Neural cell (in vitro differentiated cells): ENCODE measurements around the gene CYP4F22. TPM values are rescaled to one million over a fixed set of nuclear protein-coding genes. Genes with fewer than 3 reads are reported as not detected.

Experiments
- H2AFZ ChIP-seq: fragments of 200-600, 300-800 bp; sonication (generic), shearing (Covaris generic); 2 replicates; pipeline ENCODE4 v1.6.0; 2014; ENCODE audit warnings: low read depth, mild to moderate bottlenecking, antibody characterized with exemption, low read length, moderate library complexity
- H3F3A ChIP-seq: fragments of 200-600 bp; shearing (Covaris generic); 2 replicates; pipeline ENCODE4 v1.6.1; 2016; ENCODE audit warnings: mild to moderate bottlenecking, moderate library complexity, mixed read lengths, antibody characterized with exemption, low read length; ENCODE audit not compliant: insufficient read depth, poor library complexity, severe bottlenecking
- H3K27ac ChIP-seq: fragments of 200-600, 300-800 bp; sonication (generic), shearing (Covaris generic); 2 replicates; pipeline ENCODE4 v1.5.1; 2014; ENCODE audit warnings: mild to moderate bottlenecking, low read length, moderate library complexity
- H3K27me3 ChIP-seq: fragments of 300-800, 200-600 bp; sonication (generic), shearing (Covaris generic); 2 replicates; pipeline ENCODE4 v1.6.0; 2014; ENCODE audit warnings: mild to moderate bottlenecking, low read depth, low read length, moderate library complexity; ENCODE audit not compliant: insufficient read depth
- H3K36me3 ChIP-seq: fragments of 300-800, 200-600 bp; sonication (generic), shearing (Covaris generic); 2 replicates; pipeline ENCODE4 v1.5.1; 2014; ENCODE audit warnings: mild to moderate bottlenecking, antibody characterized with exemption, low read length, moderate library complexity; ENCODE audit not compliant: insufficient read depth
- H3K4me2 ChIP-seq: fragments of 300-800, 200-600 bp; sonication (generic), shearing (Covaris generic); 2 replicates; pipeline ENCODE4 v1.6.0; 2014; ENCODE audit warnings: mild to moderate bottlenecking, low read length
- H3K4me3 ChIP-seq: fragments of 300-800, 200-600 bp; sonication (generic), shearing (Covaris generic); 2 replicates; pipeline ENCODE4 v1.5.1; 2014; ENCODE audit warnings: mild to moderate bottlenecking, low read length, moderate library complexity
- H3K79me2 ChIP-seq: fragments of 200-600 bp; shearing (Covaris generic); replicated peaks from 2 replicates; pipeline ENCODE4 v1.6.0; 2014; ENCODE audit warnings: mild to moderate bottlenecking, low read length, moderate library complexity; ENCODE audit not compliant: insufficient read depth
- H3K9ac ChIP-seq: fragments of 300-800, 200-600 bp; sonication (generic), shearing (Covaris generic); 2 replicates; pipeline ENCODE4 v1.6.1; 2016; ENCODE audit warnings: mild to moderate bottlenecking, low read length, mixed read lengths
- H3K9me2 ChIP-seq: fragments of 200-600 bp; shearing (Covaris generic); 2 replicates; pipeline ENCODE4 v1.6.1; 2016; ENCODE audit warnings: mild to moderate bottlenecking, low read length, mixed read lengths; ENCODE audit not compliant: insufficient read depth
- H3K9me3 ChIP-seq: fragments of 200-600, 300-800 bp; sonication (generic), shearing (Covaris generic); 2 replicates; pipeline ENCODE4 v1.6.1; 2016; ENCODE audit warnings: mild to moderate bottlenecking, mixed run types, low read length, moderate library complexity, mixed read lengths
- H4K20me1 ChIP-seq: fragments of 200-600 bp; shearing (Covaris generic); 2 replicates; pipeline ENCODE4 v1.6.1; 2016; ENCODE audit warnings: mild to moderate bottlenecking, mixed run types; ENCODE audit not compliant: insufficient read depth
- CTCF ChIP-seq: fragments of 450-650 bp; IDR thresholded peaks from 2 replicates; pipeline ENCODE4 v1.5.1; 2014; ENCODE audit warnings: antibody characterized with exemption, mild to moderate bottlenecking, moderate library complexity; ENCODE audit not compliant: poor library complexity, severe bottlenecking
- EP300 ChIP-seq: fragments of 450-650 bp; conservative IDR thresholded peaks from 2 replicates; pipeline ENCODE4 v1.6.1; 2014; ENCODE audit warnings: antibody characterized with exemption, mild to moderate bottlenecking, moderate library complexity; ENCODE audit not compliant: poor library complexity, severe bottlenecking
- EZH2 ChIP-seq: fragments of 200-600, 300-800 bp; shearing (Covaris generic), sonication (generic); IDR thresholded peaks from 2 replicates; pipeline ENCODE4 v1.6.1; 2014; ENCODE audit warnings: antibody characterized with exemption, low read length, borderline replicate concordance, mild to moderate bottlenecking; ENCODE audit not compliant: insufficient read depth, poor library complexity, severe bottlenecking
- MXI1 ChIP-seq: fragments of 450-650 bp; conservative IDR thresholded peaks from 2 replicates; pipeline ENCODE4 v1.6.1; 2014; ENCODE audit warnings: antibody characterized with exemption, mild to moderate bottlenecking; ENCODE audit not compliant: poor library complexity, severe bottlenecking
- POLR2AphosphoS5 ChIP-seq: IDR thresholded peaks from 2 replicates; pipeline ENCODE4 v1.6.1; 2012
- RAD21 ChIP-seq: fragments of 450-650 bp; conservative IDR thresholded peaks from 2 replicates; pipeline ENCODE4 v1.6.1; 2014; ENCODE audit warnings: antibody characterized with exemption, mild to moderate bottlenecking, moderate library complexity
- REST ChIP-seq: IDR thresholded peaks from 2 replicates; pipeline ENCODE4 v1.6.1; 2012; ENCODE audit warnings: borderline replicate concordance
- SMC3 ChIP-seq: fragments of 450-650 bp; conservative IDR thresholded peaks from 2 replicates; pipeline ENCODE4 v1.6.1; 2014; ENCODE audit warnings: antibody characterized with exemption, mild to moderate bottlenecking, moderate library complexity; ENCODE audit not compliant: poor library complexity
- TAF1 ChIP-seq: IDR thresholded peaks from 2 replicates; pipeline ENCODE4 v1.6.1; 2012; ENCODE audit warnings: low read depth
- polyA plus RNA-seq: library from polyadenylated mRNA; depleted of rRNA; stranded (reverse); fragments of >200 nt; gene quantifications from 2 replicates; pipeline ENCODE4 v1.2.3, GENCODE V29; 2014

CYP4F22 gene
- polyA plus RNA-seq, 1 donor from 2014 or later: not detected

GRCh38 chr19:15466851-15467733, 41.2 kb upstream of the CYP4F22 start:
- H3K4me2 ChIP-seq: no peak overlapping the region
- TF ChIP-seq CTCF (no peak), TAF1 (no peak), EZH2 (no peak), EP300 (no peak), MXI1 (no peak), RAD21 (no peak), REST (no peak), POLR2AphosphoS5 (no peak), SMC3 (no peak)
- no peaks in the 10 kb centered on the region for H3K36me3 ChIP-seq
- no peak overlapping the region for H2AFZ ChIP-seq
- H3K9me2 ChIP-seq: no peaks in the 10 kb centered on the region
- no peaks in the 10 kb centered on the region for H3K79me2 ChIP-seq
- H3K9ac ChIP-seq: no peak overlapping the region
- H3K4me3 ChIP-seq: no peak overlapping the region
- H3K9me3 ChIP-seq: no peaks in the 10 kb centered on the region
- H3K27ac ChIP-seq: no peak overlapping the region
- H3F3A ChIP-seq: no peaks in the 10 kb centered on the region
- peaks cover 34% of the 10 kb centered on the region for H3K27me3 ChIP-seq
- H4K20me1 ChIP-seq: no peaks in the 10 kb centered on the region

DNA sequence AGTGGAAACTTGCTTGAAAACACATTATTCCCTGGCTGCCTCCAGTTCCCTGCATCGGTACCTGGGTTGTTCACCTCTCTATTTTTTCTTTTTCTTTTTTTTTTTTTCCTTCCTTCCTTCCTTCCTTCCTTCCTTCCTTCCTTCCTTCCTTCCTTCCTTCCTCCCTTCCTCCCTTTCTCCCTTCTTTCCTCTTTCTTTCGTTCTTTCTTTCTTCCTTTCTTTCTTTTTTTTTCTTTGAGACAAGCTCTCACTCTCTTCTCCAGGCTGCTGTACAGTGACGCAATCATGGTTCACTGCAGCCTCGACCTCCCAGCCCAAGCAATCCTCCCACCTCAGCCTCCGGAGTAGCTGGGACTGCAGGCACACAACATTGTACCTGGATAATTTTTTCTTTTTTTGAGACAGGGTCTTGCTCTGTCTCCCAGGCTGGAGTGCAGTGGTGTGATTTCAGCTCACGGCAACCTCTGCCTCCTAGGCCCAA, 40.6 kb upstream of the CYP4F22 start:
- Histone ChIP-seq H3K4me3 (no peak overlapping the region), H4K20me1 (no peaks in the 10 kb centered on the region), H3K9ac (no peak overlapping the region), H3K9me3 (no peaks in the 10 kb centered on the region), H3K27me3 (peaks cover 34% of the 10 kb centered on the region), H3F3A (no peaks in the 10 kb centered on the region), H2AFZ (no peak overlapping the region), H3K27ac (no peak overlapping the region), H3K4me2 (no peak overlapping the region), H3K79me2 (no peaks in the 10 kb centered on the region), H3K9me2 (no peaks in the 10 kb centered on the region), H3K36me3 (no peaks in the 10 kb centered on the region)
- no peak for TF ChIP-seq EP300
- TF ChIP-seq RAD21: no peak
- no peak for TF ChIP-seq CTCF
- TF ChIP-seq EZH2: no peak
- TF ChIP-seq MXI1: no peak
- no peak for TF ChIP-seq SMC3
- no peak for TF ChIP-seq POLR2AphosphoS5
- TF ChIP-seq TAF1: no peak
- no peak for TF ChIP-seq REST
